GM12873 (cell line): Measurements from ENCODE around the gene SRRM3.

Source experiments
- CTCF ChIP-seq: IDR thresholded peaks from 2 replicates; pipeline ENCODE4 v1.5.1; 2012; ENCODE audit warnings: low read depth, mild to moderate bottlenecking, moderate library complexity, low read length, control low read depth; ENCODE audit not compliant: insufficient read depth; ENCODE audit errors: missing control alignments

Gene SRRM3

GRCh38 chr7:76247938-76248337, 46.2 kb downstream of the SRRM3 start:
- no peak for TF ChIP-seq CTCF

- no peak for TF ChIP-seq CTCF
Observed at GRCh38 chr7:76252021-76252420, 50.3 kb downstream of the SRRM3 start.

- TF ChIP-seq CTCF: no peak
Observed at GRCh38 chr7:76254781-76255180, 53.1 kb downstream of the SRRM3 start.

DNA sequence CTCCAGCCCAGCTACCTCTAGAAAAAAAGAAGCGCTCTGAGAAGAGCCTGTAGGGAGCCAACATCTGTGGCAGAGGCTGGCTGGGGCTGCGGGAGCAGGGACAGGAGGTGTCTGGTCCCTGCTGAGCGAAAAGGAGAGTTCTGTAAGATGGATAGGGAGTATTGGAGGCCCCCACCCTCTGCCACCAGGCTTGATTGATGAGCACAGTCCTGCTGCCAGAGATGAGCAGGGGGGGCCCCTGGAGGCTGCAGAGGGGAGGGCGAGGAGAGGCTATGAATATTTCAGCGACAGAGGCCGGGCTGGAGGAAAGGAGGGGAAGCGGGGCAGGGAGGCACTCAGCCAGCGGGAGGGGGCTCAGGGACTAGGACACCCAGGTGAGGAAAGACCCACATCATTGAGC, 56.3 kb downstream of the SRRM3 start:
- no peak for TF ChIP-seq CTCF

- TF ChIP-seq CTCF: no peak
Observed at GRCh38 chr7:76259124-76260093, 57.7 kb downstream of the SRRM3 start.

- no peak for TF ChIP-seq CTCF
Observed at GRCh38 chr7:76260171-76260703, 58.5 kb downstream of the SRRM3 start.

DNA sequence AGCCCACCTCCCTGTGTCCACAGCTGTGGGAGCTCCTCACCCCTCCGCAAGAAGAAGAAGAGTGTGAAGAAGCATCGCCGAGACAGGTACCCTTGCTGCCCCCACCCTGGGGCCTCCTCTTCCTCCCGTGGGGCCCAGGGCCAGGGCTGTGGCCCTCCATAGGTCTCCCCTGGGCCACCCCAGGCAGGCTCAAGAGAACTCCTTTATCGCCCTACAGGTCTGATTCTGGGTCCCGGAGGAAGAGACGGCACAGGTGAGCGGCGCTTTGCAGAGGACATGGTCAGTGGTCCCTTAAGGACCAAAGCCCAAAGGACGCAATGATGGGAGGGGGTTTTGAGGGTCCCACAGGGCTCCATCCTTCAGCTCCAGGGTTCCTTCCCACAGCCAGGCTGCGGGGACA, 59.6 kb downstream of the SRRM3 start:
- no peak for TF ChIP-seq CTCF
